Cardiac muscle cell (in vitro differentiated cells and primary cell): Measurements from ENCODE around the gene ZNF277. TPM values are rescaled to one million over a fixed set of nuclear protein-coding genes. Genes with fewer than 3 reads are reported as not detected.
A peak's percentile ranks its signal among the peaks of the same experiment; 100 is the strongest.

Experiments used
- DNase-seq, 2 donors: peaks; one replicate each; pipeline versions ENCODE4 v3.0.0 to v3.0.0-alpha.2; 2010 to 2017; ENCODE audit warnings: low read depth in 1 of 2, low spot score in 1 of 2
- H3K27ac ChIP-seq: fragments of 200-600 bp; sonication (generic); 2 replicates; pipeline ENCODE4 v1.5.1; 2016
- H3K27me3 ChIP-seq: fragments of 200-600 bp; sonication (generic); 2 replicates; pipeline ENCODE4 v1.6.0; 2016; ENCODE audit warnings: control low read depth
- H3K36me3 ChIP-seq: fragments of 200-600 bp; sonication (generic); 2 replicates; pipeline ENCODE4 v1.5.1; 2016; ENCODE audit warnings: control low read depth
- H3K4me1 ChIP-seq: fragments of 200-600 bp; sonication (generic); 2 replicates; pipeline ENCODE4 v1.8.1; 2017; ENCODE audit warnings: low read depth, mild to moderate bottlenecking, mixed run types
- H3K4me3 ChIP-seq: fragments of 200-600 bp; sonication (generic); 2 replicates; pipeline ENCODE4 v1.5.1; 2016; ENCODE audit warnings: mild to moderate bottlenecking
- H3K9me3 ChIP-seq: fragments of 200-600 bp; sonication (generic); 2 replicates; pipeline ENCODE4 v1.5.1; 2017; ENCODE audit warnings: low read depth, mild to moderate bottlenecking, control low read depth
- polyA plus RNA-seq: library from polyadenylated mRNA; unstranded; fragments of >200 nt; fragmentation: Nextera tagmentation; extraction: Ambion mirVana; gene quantifications from 2 replicates; pipeline ENCODE4 v1.2.1, GENCODE V29; 2016
- total RNA-seq: library from RNA; depleted of rRNA; stranded (reverse); fragments of >200 nt; gene quantifications from 2 replicates; pipeline ENCODE4 v1.2.3, GENCODE V29; 2016
- TF ChIP-seq, protein P1 (sequence below): IDR thresholded peaks from 2 replicates; pipeline ENCODE4 v1.5.1; 2012; ENCODE audit warnings: low read depth, mild to moderate bottlenecking, low read length

Gene ZNF277
- total and polyA plus RNA-seq, 2 experiments from 2014 or later, result 9.8 to 22.6 TPM

DNA sequence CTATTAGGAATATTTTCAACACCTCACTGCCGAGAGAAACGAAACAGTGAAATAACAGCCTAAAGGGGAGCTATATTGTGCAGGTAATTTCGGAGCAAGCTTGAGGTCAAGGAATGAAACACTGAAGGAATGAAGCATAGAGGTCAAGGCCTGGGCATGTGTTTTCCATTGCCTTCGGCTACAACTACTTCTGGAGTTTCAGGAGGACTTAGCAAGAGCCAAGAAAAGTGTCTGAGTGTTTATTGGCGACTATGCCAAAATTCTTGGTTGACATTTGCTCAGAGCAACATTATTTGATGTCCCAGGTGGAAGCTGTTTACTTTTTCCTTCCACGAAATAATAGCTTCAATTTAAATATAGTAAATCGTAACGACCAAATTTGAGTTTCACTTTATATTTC, 154.2 kb downstream of the ZNF277 start:
- Histone ChIP-seq H3K9me3 (no peaks in the 10 kb centered on the region), H3K27ac (no peak overlapping the region), H3K4me1 (peaks cover 5% of the 10 kb centered on the region), H3K27me3 (no peaks in the 10 kb centered on the region), H3K4me3 (no peak overlapping the region), H3K36me3 (no peaks in the 10 kb centered on the region)
- TF ChIP-seq, protein P1, sequence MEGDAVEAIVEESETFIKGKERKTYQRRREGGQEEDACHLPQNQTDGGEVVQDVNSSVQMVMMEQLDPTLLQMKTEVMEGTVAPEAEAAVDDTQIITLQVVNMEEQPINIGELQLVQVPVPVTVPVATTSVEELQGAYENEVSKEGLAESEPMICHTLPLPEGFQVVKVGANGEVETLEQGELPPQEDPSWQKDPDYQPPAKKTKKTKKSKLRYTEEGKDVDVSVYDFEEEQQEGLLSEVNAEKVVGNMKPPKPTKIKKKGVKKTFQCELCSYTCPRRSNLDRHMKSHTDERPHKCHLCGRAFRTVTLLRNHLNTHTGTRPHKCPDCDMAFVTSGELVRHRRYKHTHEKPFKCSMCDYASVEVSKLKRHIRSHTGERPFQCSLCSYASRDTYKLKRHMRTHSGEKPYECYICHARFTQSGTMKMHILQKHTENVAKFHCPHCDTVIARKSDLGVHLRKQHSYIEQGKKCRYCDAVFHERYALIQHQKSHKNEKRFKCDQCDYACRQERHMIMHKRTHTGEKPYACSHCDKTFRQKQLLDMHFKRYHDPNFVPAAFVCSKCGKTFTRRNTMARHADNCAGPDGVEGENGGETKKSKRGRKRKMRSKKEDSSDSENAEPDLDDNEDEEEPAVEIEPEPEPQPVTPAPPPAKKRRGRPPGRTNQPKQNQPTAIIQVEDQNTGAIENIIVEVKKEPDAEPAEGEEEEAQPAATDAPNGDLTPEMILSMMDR, result no peak
- no peak for DNase-seq

DNA sequence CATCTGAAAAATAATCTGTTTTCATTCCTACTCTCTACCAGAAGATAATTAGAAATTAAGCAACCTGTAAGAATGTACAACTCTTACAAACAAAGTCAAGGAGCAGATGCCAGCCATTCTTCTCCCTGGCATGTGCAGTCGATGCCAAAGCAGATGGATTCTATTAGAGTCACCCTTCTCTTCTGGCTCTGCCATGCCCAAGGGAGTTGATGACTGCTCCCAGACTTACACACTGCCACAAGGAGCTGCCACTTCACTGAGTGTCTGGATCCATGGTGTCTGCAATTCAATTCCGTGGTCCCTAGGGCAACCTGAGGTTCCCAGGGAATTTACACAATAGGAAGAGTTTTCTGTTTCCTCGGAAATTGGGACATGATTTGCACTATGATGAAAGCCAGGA, 154.7 kb downstream of the ZNF277 start:
- H3K27ac ChIP-seq, result no peak overlapping the region
- no peaks in the 10 kb centered on the region for H3K27me3 ChIP-seq
- H3K9me3 ChIP-seq, result no peaks in the 10 kb centered on the region
- peaks cover 5% of the 10 kb centered on the region for H3K4me1 ChIP-seq
- no peak overlapping the region for H3K4me3 ChIP-seq
- no peak for DNase-seq
- TF ChIP-seq, protein P1, result no peak
- H3K36me3 ChIP-seq, result no peaks in the 10 kb centered on the region

DNA sequence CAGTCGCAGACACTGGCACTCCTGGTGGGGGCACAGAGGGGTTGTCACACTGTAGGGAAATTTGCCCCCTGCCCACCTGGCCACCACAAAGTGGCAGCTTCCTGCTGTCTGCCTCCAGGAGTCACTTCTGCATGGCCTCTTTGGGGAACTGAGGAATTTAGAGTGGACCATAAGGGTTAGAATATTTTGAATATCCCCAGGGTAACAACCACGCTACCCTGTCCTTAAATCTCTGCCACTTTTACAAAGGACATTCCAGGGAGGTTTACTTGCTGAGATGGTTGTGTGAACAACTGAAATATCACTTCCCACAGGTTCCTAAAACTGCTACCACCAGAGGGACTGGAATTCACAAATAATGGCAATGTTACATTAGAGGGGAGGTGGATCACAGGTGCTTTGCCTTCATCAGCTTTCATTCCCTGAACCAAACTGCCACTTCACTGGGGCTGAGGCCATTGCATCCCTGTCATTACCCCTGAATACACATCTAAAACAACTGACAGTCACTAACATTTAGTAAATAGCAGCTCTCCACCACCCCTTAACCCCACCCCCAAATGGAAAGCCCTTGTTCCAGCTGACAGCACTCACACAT, 155.7 kb downstream of the ZNF277 start:
- peak overlapping the region; percentile 60 for H3K27ac ChIP-seq
- no peaks in the 10 kb centered on the region for H3K36me3 ChIP-seq
- TF ChIP-seq, protein P1, result no peak
- H3K4me3 ChIP-seq, result no peak overlapping the region
- DNase-seq, result peak in 1 of 2 donors; percentile 6
- H3K9me3 ChIP-seq, result no peaks in the 10 kb centered on the region
- H3K27me3 ChIP-seq, result no peaks in the 10 kb centered on the region
- peaks cover 5% of the 10 kb centered on the region for H3K4me1 ChIP-seq

DNA sequence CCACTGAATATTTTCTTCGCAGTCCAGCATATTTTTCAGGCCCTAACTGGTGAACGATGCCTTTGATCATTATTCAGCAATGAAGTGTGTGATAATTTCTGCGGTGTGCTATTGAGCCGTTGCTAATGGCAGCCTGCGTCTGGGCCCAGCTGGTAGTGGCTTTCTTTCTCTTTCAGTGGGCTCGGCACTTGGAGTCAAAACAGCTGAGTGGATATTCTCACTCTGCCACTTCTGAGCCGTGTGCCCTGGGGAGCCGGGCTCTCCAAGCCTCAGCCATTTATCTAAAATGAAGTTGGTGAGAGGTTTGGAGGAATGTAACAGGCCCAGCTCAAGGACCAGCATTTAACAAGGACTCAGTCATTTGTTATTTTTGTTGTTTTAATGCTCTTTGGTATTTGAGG, 156.2 kb downstream of the ZNF277 start:
- H3K9me3 ChIP-seq, result no peaks in the 10 kb centered on the region
- no peak overlapping the region for H3K4me3 ChIP-seq
- H3K27me3 ChIP-seq, result no peaks in the 10 kb centered on the region
- no peaks in the 10 kb centered on the region for H3K36me3 ChIP-seq
- TF ChIP-seq, protein P1, result no peak
- peak overlapping the region; percentile 60 for H3K27ac ChIP-seq
- peaks cover 5% of the 10 kb centered on the region for H3K4me1 ChIP-seq
- DNase-seq, result peak; percentile 42 to 71

DNA sequence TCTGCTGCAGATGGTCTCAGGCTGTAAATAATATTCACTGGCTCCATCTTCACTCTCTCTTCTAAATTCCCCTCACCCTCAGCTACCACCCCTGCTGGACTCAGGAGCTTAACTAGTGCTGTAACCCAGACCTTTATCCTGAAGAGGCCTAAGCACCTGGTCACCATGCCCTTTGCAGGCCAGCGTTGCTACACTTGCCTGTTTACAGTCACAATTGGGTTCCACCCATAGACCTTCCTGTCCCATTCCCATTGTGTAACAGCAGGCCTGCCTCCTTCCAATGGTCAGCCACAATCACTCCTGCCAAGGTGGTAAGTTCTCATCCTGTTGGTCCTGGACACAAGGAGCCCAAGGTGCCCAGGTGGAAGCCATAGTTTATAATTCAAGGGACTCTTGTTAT, 157.9 kb downstream of the ZNF277 start:
- peaks cover 5% of the 10 kb centered on the region for H3K4me1 ChIP-seq
- H3K36me3 ChIP-seq, result no peaks in the 10 kb centered on the region
- no peak for DNase-seq

More for the DNA sequence above, 157.9 kb downstream of the ZNF277 start:
- Histone ChIP-seq H3K27ac (no peak overlapping the region), H3K9me3 (no peaks in the 10 kb centered on the region), H3K4me3 (no peak overlapping the region), H3K27me3 (no peaks in the 10 kb centered on the region)
- TF ChIP-seq, protein P1, result no peak
